Panc1 (cell line): ENCODE results near the gene MAST4. TPM values are rescaled to one million over a fixed set of nuclear protein-coding genes. Genes with fewer than 3 reads are reported as not detected.

Source experiments
- ATAC-seq: fragments of 200-7000 bp; cut with Tn5 transposase; 2 replicates; pipeline ENCODE4 v1.9.1; 2020; ENCODE audit warnings: mild to moderate bottlenecking, moderate library complexity
- BruUV-seq: library from RNA; stranded (reverse); fragments of 400-500 nt; replicated peaks from 2 replicates; lab custom pipeline; 2021; lab: Mats Ljungman, UMichigan
- CTCF ChIA-PET: fragments of 300-600 bp; sonication (Branson Sonifier 250); formaldehyde crosslinking; loops from one replicate; lab custom pipeline; 2022; ENCODE audit warnings: antibody characterized with exemption; lab: Charles Lee
- POLR2A ChIA-PET: fragments of 300-600 bp; sonication (Branson Sonifier 250); formaldehyde crosslinking; loops from one replicate; lab custom pipeline; 2022; ENCODE audit warnings: antibody characterized with exemption; lab: Charles Lee
- DNase-seq: peaks from one replicate; pipeline ENCODE4 v3.0.0-alpha.2; 2010; ENCODE audit warnings: low read depth, low spot score
- H3K27ac ChIP-seq: 2 replicates; pipeline ENCODE4 v1.5.1; 2011; ENCODE audit warnings: mild to moderate bottlenecking, low read length, inconsistent platforms
- H3K27me3 ChIP-seq: fragments of 200-500 bp; sonication (Bioruptor generic); 2 replicates; pipeline ENCODE4 v1.6.0; 2014; ENCODE audit warnings: low read length, inconsistent platforms; ENCODE audit not compliant: control insufficient read depth, insufficient read depth
- H3K36me3 ChIP-seq: fragments of 200-500 bp; sonication (Bioruptor generic); 2 replicates; pipeline ENCODE4 v1.5.1; 2014; ENCODE audit warnings: inconsistent platforms, mild to moderate bottlenecking, low read length, moderate library complexity; ENCODE audit not compliant: control insufficient read depth, insufficient read depth
- H3K4me1 ChIP-seq: 2 replicates; pipeline ENCODE4 v1.5.1; 2011; ENCODE audit warnings: inconsistent platforms, mild to moderate bottlenecking, low read length, moderate library complexity; ENCODE audit not compliant: control insufficient read depth, insufficient read depth
- H3K4me3 ChIP-seq, 2 experiments: 2 replicates each; pipeline ENCODE4 v1.5.1; 2011 to 2012; ENCODE audit warnings: low read depth in 2 of 2, low read length in 2 of 2, mild to moderate bottlenecking in 2 of 2, inconsistent platforms in 1 of 2, moderate library complexity in 1 of 2
- H3K9me3 ChIP-seq: fragments of 200-500 bp; sonication (Bioruptor generic); 2 replicates; pipeline ENCODE4 v1.5.1; 2014; ENCODE audit warnings: low read depth, mild to moderate bottlenecking, inconsistent platforms, low read length, moderate library complexity; ENCODE audit not compliant: control insufficient read depth, insufficient read depth
- POLR2AphosphoS5 ChIP-seq: IDR thresholded peaks from 2 replicates; pipeline ENCODE4 v1.6.1; 2012; ENCODE audit warnings: mild to moderate bottlenecking, low read depth, low read length, moderate library complexity
- SIN3A ChIP-seq: IDR thresholded peaks from 2 replicates; pipeline ENCODE4 v1.6.1; 2012; ENCODE audit warnings: low read depth, mild to moderate bottlenecking, low read length, moderate library complexity, borderline replicate concordance; ENCODE audit not compliant: insufficient read depth
- TCF7L2 ChIP-seq: IDR thresholded peaks from 2 replicates; pipeline ENCODE4 v1.6.1; 2011; ENCODE audit warnings: mild to moderate bottlenecking, low read depth, low read length, inconsistent platforms
- in situ Hi-C: cut with HindIII; loops from 2 replicates; pipeline ENCODE4 v1.10.0; 2016; ENCODE audit warnings: low sequenced_read_pairs, low pct_unique_long_range_greater_than_20kb
- intact Hi-C: fragments of 100-400 bp; cut with micrococcal nuclease; formaldehyde crosslinking; loops from one replicate; pipeline ENCODE4 v1.10.0; 2022; ENCODE audit not compliant: unreplicated experiment
- total RNA-seq: library from RNA; stranded (reverse); gene quantifications from one replicate; pipeline ENCODE4 v1.2.1, GENCODE V29; 2021; ENCODE audit not compliant: unreplicated experiment
- TF ChIP-seq, protein P1 (sequence below): fragments of 450-650 bp; IDR thresholded peaks from 2 replicates; pipeline ENCODE4 v1.5.1; 2017; ENCODE audit warnings: mild to moderate bottlenecking
- TF ChIP-seq, protein P2 (sequence below), 2 experiments: IDR thresholded peaks; 2 replicates each; pipeline ENCODE4 v1.6.1; 2011 to 2012; ENCODE audit warnings: low read depth in 2 of 2, control low read depth in 1 of 2, low read length in 1 of 2, mild to moderate bottlenecking in 1 of 2, moderate library complexity in 1 of 2; ENCODE audit not compliant: insufficient read depth in 1 of 2

MAST4 gene
- total RNA-seq, 1 experiment from 2014 or later: 1.8 TPM

DNA sequence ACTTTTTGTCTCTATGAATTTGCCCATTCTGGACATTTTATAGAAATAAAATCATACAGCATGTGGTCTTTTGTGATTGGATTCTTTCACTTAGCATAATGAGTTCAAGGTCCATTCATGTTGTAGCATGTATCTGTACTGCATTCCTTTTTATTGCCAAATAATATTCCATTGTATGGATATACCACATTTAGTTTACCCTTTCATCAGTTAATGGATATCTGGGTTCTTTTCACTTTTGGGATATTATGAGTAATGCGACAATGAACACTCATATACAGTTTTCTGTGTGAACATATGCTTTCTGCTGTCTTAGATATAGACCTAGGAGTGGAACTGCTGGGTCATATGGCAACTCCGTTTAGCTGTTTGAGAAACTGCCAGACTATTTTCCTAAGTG lies 41.3 kb upstream of the MAST4 start:
- CTCF ChIA-PET: no interaction called here
- no peaks in the 10 kb centered on the region for H3K27me3 ChIP-seq
- ATAC-seq: no peak
- H3K4me1 ChIP-seq: no peaks in the 10 kb centered on the region
- no peaks in the 10 kb centered on the region for H3K9me3 ChIP-seq
- TF ChIP-seq POLR2AphosphoS5 (no peak), TCF7L2 (no peak), SIN3A (no peak)
- TF ChIP-seq, protein P1, sequence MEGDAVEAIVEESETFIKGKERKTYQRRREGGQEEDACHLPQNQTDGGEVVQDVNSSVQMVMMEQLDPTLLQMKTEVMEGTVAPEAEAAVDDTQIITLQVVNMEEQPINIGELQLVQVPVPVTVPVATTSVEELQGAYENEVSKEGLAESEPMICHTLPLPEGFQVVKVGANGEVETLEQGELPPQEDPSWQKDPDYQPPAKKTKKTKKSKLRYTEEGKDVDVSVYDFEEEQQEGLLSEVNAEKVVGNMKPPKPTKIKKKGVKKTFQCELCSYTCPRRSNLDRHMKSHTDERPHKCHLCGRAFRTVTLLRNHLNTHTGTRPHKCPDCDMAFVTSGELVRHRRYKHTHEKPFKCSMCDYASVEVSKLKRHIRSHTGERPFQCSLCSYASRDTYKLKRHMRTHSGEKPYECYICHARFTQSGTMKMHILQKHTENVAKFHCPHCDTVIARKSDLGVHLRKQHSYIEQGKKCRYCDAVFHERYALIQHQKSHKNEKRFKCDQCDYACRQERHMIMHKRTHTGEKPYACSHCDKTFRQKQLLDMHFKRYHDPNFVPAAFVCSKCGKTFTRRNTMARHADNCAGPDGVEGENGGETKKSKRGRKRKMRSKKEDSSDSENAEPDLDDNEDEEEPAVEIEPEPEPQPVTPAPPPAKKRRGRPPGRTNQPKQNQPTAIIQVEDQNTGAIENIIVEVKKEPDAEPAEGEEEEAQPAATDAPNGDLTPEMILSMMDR: no peak
- TF ChIP-seq, protein P2, sequence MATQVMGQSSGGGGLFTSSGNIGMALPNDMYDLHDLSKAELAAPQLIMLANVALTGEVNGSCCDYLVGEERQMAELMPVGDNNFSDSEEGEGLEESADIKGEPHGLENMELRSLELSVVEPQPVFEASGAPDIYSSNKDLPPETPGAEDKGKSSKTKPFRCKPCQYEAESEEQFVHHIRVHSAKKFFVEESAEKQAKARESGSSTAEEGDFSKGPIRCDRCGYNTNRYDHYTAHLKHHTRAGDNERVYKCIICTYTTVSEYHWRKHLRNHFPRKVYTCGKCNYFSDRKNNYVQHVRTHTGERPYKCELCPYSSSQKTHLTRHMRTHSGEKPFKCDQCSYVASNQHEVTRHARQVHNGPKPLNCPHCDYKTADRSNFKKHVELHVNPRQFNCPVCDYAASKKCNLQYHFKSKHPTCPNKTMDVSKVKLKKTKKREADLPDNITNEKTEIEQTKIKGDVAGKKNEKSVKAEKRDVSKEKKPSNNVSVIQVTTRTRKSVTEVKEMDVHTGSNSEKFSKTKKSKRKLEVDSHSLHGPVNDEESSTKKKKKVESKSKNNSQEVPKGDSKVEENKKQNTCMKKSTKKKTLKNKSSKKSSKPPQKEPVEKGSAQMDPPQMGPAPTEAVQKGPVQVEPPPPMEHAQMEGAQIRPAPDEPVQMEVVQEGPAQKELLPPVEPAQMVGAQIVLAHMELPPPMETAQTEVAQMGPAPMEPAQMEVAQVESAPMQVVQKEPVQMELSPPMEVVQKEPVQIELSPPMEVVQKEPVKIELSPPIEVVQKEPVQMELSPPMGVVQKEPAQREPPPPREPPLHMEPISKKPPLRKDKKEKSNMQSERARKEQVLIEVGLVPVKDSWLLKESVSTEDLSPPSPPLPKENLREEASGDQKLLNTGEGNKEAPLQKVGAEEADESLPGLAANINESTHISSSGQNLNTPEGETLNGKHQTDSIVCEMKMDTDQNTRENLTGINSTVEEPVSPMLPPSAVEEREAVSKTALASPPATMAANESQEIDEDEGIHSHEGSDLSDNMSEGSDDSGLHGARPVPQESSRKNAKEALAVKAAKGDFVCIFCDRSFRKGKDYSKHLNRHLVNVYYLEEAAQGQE (IDR thresholded peaks at IDR 0.05; ENCODE audit: insufficient read depth in 1 of 2, low read depth in 2 of 2, low read length in 1 of 2): no peak
- POLR2A ChIA-PET: no interaction called here
- H3K27ac ChIP-seq: no peak overlapping the region
- BruUV-seq: no TSS peak
- no peak overlapping the region for H3K4me3 ChIP-seq
- no peak for DNase-seq
- intact Hi-C loops: no loop called here
- in situ Hi-C loops: no loop called here
- no peaks in the 10 kb centered on the region for H3K36me3 ChIP-seq

DNA sequence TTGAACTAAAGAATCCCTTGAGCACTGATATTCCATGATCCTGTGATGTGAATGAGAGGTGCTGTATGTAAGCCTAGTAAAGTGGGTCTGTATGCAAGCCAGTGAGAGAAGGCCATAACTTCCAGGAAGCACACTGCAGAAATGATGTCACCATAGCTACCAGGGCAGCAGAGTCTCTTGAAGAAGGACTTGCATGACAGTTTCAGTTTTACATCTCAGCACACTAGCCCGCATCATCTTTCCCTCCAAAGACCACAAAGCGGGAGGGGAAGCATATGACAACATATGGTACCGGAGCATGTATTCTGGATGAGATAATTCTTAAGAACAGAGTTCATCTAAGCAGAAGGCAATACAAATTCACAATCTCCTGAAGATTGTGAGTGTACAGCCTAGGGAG lies 37.6 kb upstream of the MAST4 start:
- CTCF ChIA-PET: no interaction called here
- in situ Hi-C loops (no loop called here), intact Hi-C loops (no loop called here)
- no peak for DNase-seq
- H3K4me1 ChIP-seq: no peaks in the 10 kb centered on the region
- no peaks in the 10 kb centered on the region for H3K27me3 ChIP-seq
- H3K4me3 ChIP-seq: no peak overlapping the region
- H3K27ac ChIP-seq: no peak overlapping the region
- BruUV-seq: no TSS peak
- ATAC-seq: no peak
- no peaks in the 10 kb centered on the region for H3K36me3 ChIP-seq
- TF ChIP-seq, protein P1: no peak
- TF ChIP-seq TCF7L2: no peak
- TF ChIP-seq SIN3A: no peak
- no peak for TF ChIP-seq POLR2AphosphoS5
- TF ChIP-seq, protein P2 (IDR thresholded peaks at IDR 0.05; ENCODE audit: insufficient read depth in 1 of 2, low read depth in 2 of 2, low read length in 1 of 2): no peak
- POLR2A ChIA-PET: no interaction called here
- H3K9me3 ChIP-seq: no peaks in the 10 kb centered on the region
